ENCODE measurements around the gene EIF3B.
"Not testable (repeated sequence)": the region's sequence is repeated elsewhere in the genome, so short reads cannot be mapped to it uniquely, and the experiment has no call there.

The EIF3B gene

DNA sequence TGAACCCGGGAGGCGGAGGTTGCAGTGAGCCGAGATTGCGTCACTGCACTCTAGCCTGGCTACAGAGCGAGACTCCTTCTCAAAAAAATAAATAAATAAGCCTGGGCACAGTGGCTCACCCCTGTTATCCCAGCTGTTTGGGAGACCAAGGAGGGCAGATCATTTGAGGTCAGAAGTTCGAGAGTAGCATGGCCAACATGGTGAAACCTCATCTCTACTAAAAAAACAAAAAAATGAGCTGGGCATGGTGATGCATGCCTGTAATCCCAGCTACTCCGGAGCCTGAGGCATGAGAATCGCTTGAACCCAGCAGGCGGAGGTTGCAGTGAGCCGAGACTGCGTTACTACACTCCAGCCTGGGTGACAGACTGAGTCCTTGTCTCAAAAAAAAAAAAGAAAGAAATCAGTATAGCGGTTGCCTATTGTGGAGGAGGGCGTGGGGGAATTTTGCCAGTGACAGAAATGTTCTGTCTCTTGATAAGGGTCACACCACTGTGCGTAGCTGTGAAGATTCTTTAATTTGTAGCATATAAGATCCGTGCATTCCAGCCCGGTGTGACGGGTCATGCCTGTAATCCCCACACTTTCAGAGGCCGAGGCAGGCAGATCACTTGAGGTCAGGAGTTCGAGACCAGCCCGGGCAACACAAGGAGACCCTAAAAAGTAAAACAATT, 17.9 kb upstream of the EIF3B start:
- peaks cover 3% of the 10 kb centered on the region for H3K27me3 Mint-ChIP-seq (ENCODE audit: low read depth, poor library complexity)
- no peaks in the 10 kb centered on the region for H3K9me3 Mint-ChIP-seq
- peaks cover 19% of the 10 kb centered on the region for H3K36me3 Mint-ChIP-seq (ENCODE audit: low read depth)
- H3K4me1 Mint-ChIP-seq: no peaks in the 10 kb centered on the region
- TF ChIP-seq, protein P1, sequence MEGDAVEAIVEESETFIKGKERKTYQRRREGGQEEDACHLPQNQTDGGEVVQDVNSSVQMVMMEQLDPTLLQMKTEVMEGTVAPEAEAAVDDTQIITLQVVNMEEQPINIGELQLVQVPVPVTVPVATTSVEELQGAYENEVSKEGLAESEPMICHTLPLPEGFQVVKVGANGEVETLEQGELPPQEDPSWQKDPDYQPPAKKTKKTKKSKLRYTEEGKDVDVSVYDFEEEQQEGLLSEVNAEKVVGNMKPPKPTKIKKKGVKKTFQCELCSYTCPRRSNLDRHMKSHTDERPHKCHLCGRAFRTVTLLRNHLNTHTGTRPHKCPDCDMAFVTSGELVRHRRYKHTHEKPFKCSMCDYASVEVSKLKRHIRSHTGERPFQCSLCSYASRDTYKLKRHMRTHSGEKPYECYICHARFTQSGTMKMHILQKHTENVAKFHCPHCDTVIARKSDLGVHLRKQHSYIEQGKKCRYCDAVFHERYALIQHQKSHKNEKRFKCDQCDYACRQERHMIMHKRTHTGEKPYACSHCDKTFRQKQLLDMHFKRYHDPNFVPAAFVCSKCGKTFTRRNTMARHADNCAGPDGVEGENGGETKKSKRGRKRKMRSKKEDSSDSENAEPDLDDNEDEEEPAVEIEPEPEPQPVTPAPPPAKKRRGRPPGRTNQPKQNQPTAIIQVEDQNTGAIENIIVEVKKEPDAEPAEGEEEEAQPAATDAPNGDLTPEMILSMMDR (IDR thresholded peaks at IDR 0.05): no peak
- DNase-seq: no peak
- peak overlapping the region; percentile 72 for H3K27ac Mint-ChIP-seq
- no peak overlapping the region for H3K4me3 Mint-ChIP-seq

DNA sequence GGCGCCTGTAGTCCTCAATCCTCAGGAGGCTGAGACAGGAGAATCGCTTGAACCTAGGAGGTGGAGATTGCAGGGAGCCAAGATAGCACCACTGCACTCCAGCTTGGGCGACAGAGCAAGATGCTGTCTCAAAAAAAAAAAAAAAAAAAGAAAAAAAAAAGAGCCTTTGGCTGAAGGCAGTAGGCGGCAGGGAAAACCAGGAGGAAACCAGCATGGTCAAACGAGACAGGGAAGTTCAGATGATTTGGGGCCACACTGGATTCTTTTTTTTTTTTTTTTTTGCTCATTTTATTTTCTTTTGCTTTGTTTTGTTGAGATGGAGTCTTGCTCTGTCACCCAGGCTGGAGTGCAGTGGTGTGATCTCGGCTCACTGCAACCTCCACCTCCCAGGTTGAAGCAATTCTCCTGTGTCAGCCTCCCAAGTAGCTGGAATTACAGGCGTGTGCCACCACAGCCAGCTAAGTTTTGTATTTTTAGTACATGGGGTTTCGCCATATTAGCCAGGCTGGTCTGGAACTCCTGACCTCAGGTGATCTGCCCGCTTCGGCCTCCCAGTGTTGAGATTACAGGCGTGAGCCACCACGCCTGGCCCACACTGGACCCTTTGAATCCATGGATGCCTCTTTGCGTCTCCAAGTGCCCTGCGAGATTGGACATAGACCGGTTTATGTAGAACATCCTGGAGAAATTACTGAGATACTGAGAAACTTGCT, 7.1 kb upstream of the EIF3B start:
- H3K36me3 Mint-ChIP-seq (ENCODE audit: low read depth): peaks cover 10% of the 10 kb centered on the region
- H3K27ac Mint-ChIP-seq; H3K27me3 Mint-ChIP-seq (ENCODE audit: low read depth, poor library complexity); DNase-seq; H3K9me3 Mint-ChIP-seq; H3K4me3 Mint-ChIP-seq; H3K4me1 Mint-ChIP-seq: not testable (repeated sequence)

DNA sequence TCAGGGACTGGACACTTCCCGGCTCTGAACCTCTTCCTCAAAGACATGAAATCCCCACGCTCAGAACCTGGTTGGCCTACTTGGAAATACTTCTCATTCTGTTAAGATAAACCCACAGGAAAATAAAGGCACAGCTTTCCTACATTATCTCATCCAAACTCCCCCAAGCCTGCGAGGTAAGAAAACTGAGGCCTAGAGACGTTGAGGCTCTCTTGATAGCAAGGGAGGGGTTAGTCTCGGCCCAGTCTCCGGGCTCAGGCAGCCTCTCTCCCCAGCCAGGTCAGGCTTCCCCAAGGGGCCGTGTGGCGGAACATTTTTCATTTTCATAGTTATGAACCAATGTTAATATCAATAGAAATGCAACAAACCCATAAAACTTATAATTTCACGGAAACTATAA, 4.6 kb upstream of the EIF3B start:
- DNase-seq: no peak
- H3K27ac Mint-ChIP-seq: no peak overlapping the region
- no peak overlapping the region for H3K4me3 Mint-ChIP-seq
- peaks cover 3% of the 10 kb centered on the region for H3K27me3 Mint-ChIP-seq (ENCODE audit: low read depth, poor library complexity)
- H3K36me3 Mint-ChIP-seq (ENCODE audit: low read depth): peaks cover 8% of the 10 kb centered on the region
- peaks cover 4% of the 10 kb centered on the region for H3K4me1 Mint-ChIP-seq
- H3K9me3 Mint-ChIP-seq: peaks cover 3% of the 10 kb centered on the region
- TF ChIP-seq, protein P1 (IDR thresholded peaks at IDR 0.05): no peak

DNA sequence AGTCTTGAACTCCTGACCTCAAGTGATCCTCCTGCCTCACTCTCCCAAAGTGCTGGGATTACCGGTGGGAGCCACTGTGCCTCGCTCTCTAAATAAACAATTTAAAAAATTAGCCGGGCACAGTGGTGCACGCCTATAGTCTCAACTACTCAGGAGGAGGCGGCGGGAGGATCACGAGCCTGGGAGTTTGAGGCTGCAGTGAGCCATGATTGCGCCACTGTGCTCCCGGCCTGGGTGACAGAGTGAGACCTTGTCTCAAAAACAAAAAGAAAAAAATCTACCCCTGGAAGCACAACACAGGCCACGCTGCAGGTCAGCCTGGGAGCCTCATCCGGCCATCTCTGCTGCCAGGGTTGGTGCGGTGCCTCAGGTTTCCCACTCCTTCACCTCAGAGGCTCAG, 3.8 kb upstream of the EIF3B start:
- Mint-ChIP-seq H3K36me3 (ENCODE audit: low read depth) (peaks cover 5% of the 10 kb centered on the region), H3K4me3 (no peak overlapping the region), H3K9me3 (peaks cover 3% of the 10 kb centered on the region), H3K27ac (no peak overlapping the region), H3K27me3 (ENCODE audit: low read depth, poor library complexity) (peaks cover 3% of the 10 kb centered on the region), H3K4me1 (peaks cover 8% of the 10 kb centered on the region)
- TF ChIP-seq, protein P1 (IDR thresholded peaks at IDR 0.05): no peak
- DNase-seq: no peak

DNA sequence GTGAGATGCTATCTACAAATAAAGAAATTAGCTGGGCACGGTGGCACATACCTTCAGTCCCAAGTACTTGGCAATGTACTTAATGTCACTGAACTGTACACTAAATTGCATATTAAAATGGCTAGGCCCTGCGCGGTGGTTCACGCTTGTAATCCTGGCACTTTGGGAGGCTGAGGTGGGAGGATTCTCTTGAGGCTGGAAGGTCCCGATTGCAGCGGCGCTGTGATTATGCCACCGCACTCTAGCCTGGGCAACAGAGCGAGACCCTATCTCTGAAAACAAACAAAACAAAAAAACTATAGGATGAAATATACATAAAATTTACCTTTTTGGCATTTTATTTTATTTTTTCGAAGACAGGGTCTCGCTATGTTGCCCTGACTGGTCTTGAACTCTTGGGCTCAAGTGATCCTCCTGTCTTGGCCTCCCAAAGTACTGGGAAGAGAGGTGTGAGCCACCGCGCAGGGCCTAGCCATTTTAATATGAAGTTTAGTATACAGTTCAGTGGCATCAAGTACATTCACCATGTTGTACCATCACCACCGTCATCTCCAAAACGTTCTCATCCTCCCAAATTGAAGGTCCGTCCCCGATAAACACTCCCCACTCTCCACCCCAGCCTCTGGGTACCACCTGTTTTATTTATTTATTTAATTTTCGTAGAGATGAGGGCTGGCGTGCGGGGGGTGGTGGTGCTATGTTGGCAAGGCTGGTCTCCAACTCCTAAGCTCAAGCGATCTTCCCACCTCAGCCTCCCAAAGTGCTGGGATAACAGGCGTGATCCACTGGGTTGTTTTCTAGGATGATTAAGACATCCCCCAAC, 1.3 kb upstream of the EIF3B start:
- H3K9me3 Mint-ChIP-seq: peaks cover 3% of the 10 kb centered on the region
- TF ChIP-seq, protein P1 (IDR thresholded peaks at IDR 0.05): no peak
- peaks cover 3% of the 10 kb centered on the region for H3K27me3 Mint-ChIP-seq (ENCODE audit: low read depth, poor library complexity)
- DNase-seq: no peak
- H3K36me3 Mint-ChIP-seq (ENCODE audit: low read depth): peaks cover 10% of the 10 kb centered on the region
- H3K27ac Mint-ChIP-seq: peak overlapping the region; percentile 100
- H3K4me3 Mint-ChIP-seq: peak overlapping the region; percentile 95
- peaks cover 28% of the 10 kb centered on the region for H3K4me1 Mint-ChIP-seq

DNA sequence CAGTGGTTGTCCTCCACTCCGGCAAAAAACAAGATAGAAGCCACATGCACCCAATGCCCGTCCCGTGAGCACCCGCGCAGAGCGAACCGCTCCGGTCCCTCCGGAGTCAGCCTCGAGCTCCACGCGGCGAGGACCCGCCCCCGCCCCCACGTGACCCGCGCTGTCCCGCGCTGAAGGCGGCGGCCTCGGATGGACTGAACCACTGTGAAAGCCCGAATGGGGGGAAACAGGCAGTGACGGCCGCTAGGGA, 766 bp upstream of the EIF3B start:
- peak; percentile 88 for DNase-seq

More for the DNA sequence above, 766 bp upstream of the EIF3B start:
- peaks cover 10% of the 10 kb centered on the region for H3K36me3 Mint-ChIP-seq (ENCODE audit: low read depth)
- H3K27ac Mint-ChIP-seq: peak overlapping the region; percentile 100
- TF ChIP-seq, protein P1 (IDR thresholded peaks at IDR 0.05): no peak
- peak overlapping the region; percentile 95 for H3K4me3 Mint-ChIP-seq
- H3K27me3 Mint-ChIP-seq (ENCODE audit: low read depth, poor library complexity): peaks cover 3% of the 10 kb centered on the region
- H3K4me1 Mint-ChIP-seq: peaks cover 33% of the 10 kb centered on the region
- H3K9me3 Mint-ChIP-seq: peaks cover 3% of the 10 kb centered on the region

Measured in nephron progenitor cell (in vitro differentiated cells).